ENCODE data around the gene MEX3A. TPM values are rescaled to one million over a fixed set of nuclear protein-coding genes. Genes with fewer than 3 reads are reported as not detected.

Gene MEX3A
- total RNA-seq, 1 experiment from 2014 or later: 79.1 TPM

DNA sequence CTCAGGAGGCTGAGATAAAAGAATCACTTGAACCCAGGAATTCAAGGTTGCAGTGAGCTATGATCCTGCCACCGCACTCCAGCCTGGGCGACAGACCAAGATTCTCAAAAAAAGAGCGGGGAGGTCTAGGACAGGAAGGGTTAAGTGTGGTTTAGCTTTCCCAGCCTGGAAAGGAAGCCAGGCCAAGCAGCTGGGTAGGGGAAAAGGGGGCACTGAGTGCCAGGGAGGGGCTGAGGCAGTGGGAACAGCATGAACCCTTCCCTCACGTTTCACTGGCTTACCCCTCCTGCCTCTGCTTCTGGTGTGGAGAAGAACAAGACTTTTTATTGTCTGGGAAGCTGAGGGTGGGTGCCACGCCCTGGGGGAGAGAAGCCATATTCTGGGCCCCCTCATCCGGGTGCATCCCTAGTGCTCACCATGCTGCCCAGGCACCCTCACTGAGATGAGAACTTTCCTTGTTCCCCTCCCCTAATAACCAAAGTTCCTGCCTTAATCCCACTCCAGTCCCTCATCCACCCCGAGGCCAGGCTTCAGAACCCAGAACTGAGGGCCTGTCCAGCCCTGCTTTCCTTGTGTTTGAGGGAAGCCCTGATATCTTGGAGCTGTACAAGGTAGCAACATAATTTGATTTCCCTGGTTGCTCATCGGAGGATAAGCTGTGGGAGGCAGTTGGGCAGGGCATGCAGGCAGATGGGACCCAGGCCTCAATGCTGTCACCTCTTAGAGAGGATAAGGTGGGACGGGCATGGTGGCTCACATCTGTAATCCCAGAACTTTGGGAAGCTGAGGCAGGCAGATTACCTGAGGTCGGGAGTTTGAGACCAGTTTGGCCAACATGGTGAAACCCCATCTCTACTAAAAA is 30.2 kb upstream of the MEX3A start:
- Mint-ChIP-seq H3K4me3 (no peak overlapping the region), H3K9me3 (no peaks in the 10 kb centered on the region), H3K27me3 (ENCODE audit: low read depth) (peaks cover 18% of the 10 kb centered on the region), H3K36me3 (no peaks in the 10 kb centered on the region), H3K4me1 (peaks cover 37% of the 10 kb centered on the region), H3K27ac (no peak overlapping the region)
- CTCF ChIA-PET: interaction anchor here (2.0 to 28.0 kb wide), 4 partner anchors 11 to 25 kb away, joined by 8 to 1176 read pairs (median 52); partner anchors contain the start of gene MEX3A
- TF ChIP-seq ZNF396 (CRISPR knock-in tag; IDR thresholded peaks at IDR 0.05; ENCODE audit: borderline replicate concordance): no peak
- TF ChIP-seq, protein P1, sequence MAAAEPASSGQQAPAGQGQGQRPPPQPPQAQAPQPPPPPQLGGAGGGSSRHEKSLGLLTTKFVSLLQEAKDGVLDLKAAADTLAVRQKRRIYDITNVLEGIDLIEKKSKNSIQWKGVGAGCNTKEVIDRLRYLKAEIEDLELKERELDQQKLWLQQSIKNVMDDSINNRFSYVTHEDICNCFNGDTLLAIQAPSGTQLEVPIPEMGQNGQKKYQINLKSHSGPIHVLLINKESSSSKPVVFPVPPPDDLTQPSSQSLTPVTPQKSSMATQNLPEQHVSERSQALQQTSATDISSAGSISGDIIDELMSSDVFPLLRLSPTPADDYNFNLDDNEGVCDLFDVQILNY (CRISPR knock-in tag; IDR thresholded peaks at IDR 0.05): no peak
- DNase-seq (ENCODE audit: low spot score) (no peak), ATAC-seq (no peak)
- POLR2A ChIA-PET: interaction anchor here (0.6 to 2.4 kb wide), 4 partner anchors 10 to 22 kb away, joined by 3 to 8 read pairs (median 5); no protein-coding TSS in a partner anchor

- Mint-ChIP-seq H3K27me3 (ENCODE audit: low read depth) (peaks cover 15% of the 10 kb centered on the region), H3K4me1 (peaks cover 45% of the 10 kb centered on the region), H3K36me3 (no peaks in the 10 kb centered on the region), H3K9me3 (no peaks in the 10 kb centered on the region), H3K4me3 (no peak overlapping the region), H3K27ac (no peak overlapping the region)
- ChIA-PET POLR2A (interaction anchor here (0.7 kb wide), 1 partner anchor 38 kb away, joined by 4 read pairs; no protein-coding TSS in a partner anchor), CTCF (interaction anchor here (0.7 to 28.0 kb wide), 4 partner anchors 12 to 46 kb away, joined by 3 to 1176 read pairs (median 6); partner anchors contain the start of gene MEX3A)
- no peak for TF ChIP-seq PRDM15 (CRISPR knock-in tag; IDR thresholded peaks at IDR 0.05)
- no peak for TF ChIP-seq CTCF (IDR thresholded peaks at IDR 0.05)
- no peak for TF ChIP-seq IRF2 (CRISPR knock-in tag; IDR thresholded peaks at IDR 0.05; ENCODE audit: borderline replicate concordance, low read depth)
- no peak for TF ChIP-seq ZNF512 (CRISPR knock-in tag; IDR thresholded peaks at IDR 0.05; ENCODE audit: borderline replicate concordance)
- TF ChIP-seq ERG (CRISPR knock-in tag; IDR thresholded peaks at IDR 0.05): no peak
- no peak for TF ChIP-seq ZNF317 (CRISPR knock-in tag; IDR thresholded peaks at IDR 0.05; ENCODE audit: borderline replicate concordance, low read depth)
- no peak for TF ChIP-seq JAZF1 (CRISPR knock-in tag; IDR thresholded peaks at IDR 0.05)
- TF ChIP-seq ZNF416 (CRISPR knock-in tag; IDR thresholded peaks at IDR 0.05): no peak
- TF ChIP-seq ATF1 (CRISPR knock-in tag; IDR thresholded peaks at IDR 0.05): no peak
- TF ChIP-seq NR3C1 (CRISPR knock-in tag; conservative IDR thresholded peaks at IDR 0.05; ENCODE audit: low read depth): no peak
- TF ChIP-seq PREB (CRISPR knock-in tag; IDR thresholded peaks at IDR 0.05; ENCODE audit: borderline replicate concordance): no peak
- DNase-seq (ENCODE audit: low spot score) (no peak), ATAC-seq (no peak)
Measured at GRCh38 chr1:156111355-156111962, 29.2 kb upstream of the MEX3A start.

All from WTC11 (cell line).